IMR-90 (cell line): ENCODE results near the gene TIAM2. TPM values are rescaled to one million over a fixed set of nuclear protein-coding genes. Genes with fewer than 3 reads are reported as not detected.

ENCODE experiments used
- ATAC-seq: fragments of 200-7000 bp; cut with Tn5 transposase; 2 replicates; pipeline ENCODE4 v1.9.1; 2020; ENCODE audit warnings: low read depth, mild to moderate bottlenecking, moderate library complexity
- BruUV-seq: library from RNA; stranded (reverse); fragments of 400-500 nt; replicated peaks from 2 replicates; lab custom pipeline; 2021; lab: Mats Ljungman, UMichigan
- CTCF ChIA-PET: fragments of 300-600 bp; formaldehyde crosslinking; extraction: SDS; loops from one replicate; lab custom pipeline; 2021; ENCODE audit warnings: antibody characterized with exemption; lab: Yijun Ruan, JAX
- POLR2A ChIA-PET: fragments of 300-600 bp; sonication (Branson Sonifier 250); formaldehyde crosslinking; loops from one replicate; lab custom pipeline; 2022; ENCODE audit warnings: antibody characterized with exemption; ENCODE audit not compliant: unreplicated experiment; lab: Charles Lee
- DNase-seq: peaks from one replicate; pipeline ENCODE4 v3.0.0; 2013
- H2AFZ ChIP-seq: replicated peaks from 2 replicates; pipeline ENCODE3; 2013; ENCODE audit warnings: low read length, mild to moderate bottlenecking; ENCODE audit not compliant: poor library complexity
- H2AK5ac ChIP-seq: 2 replicates; pipeline ENCODE4 v1.6.1; 2013; ENCODE audit warnings: low read depth, low read length, inconsistent platforms
- H2AK9ac ChIP-seq: replicated peaks from 2 replicates; pipeline ENCODE3; 2013; ENCODE audit warnings: mild to moderate bottlenecking, low read depth, low read length, moderate library complexity; ENCODE audit not compliant: poor library complexity
- H2BK120ac ChIP-seq: 2 replicates; pipeline ENCODE4 v1.6.1; 2013; ENCODE audit warnings: low read depth, low read length, inconsistent platforms
- H2BK15ac ChIP-seq: 3 replicates; pipeline ENCODE4 v1.6.1; 2013; ENCODE audit warnings: low read depth, low read length, inconsistent platforms
- H2BK20ac ChIP-seq: 2 replicates; pipeline ENCODE4 v1.6.1; 2013; ENCODE audit warnings: low read depth, mild to moderate bottlenecking, inconsistent platforms, low read length, moderate library complexity
- H2BK5ac ChIP-seq: 2 replicates; pipeline ENCODE4 v1.6.1; 2013; ENCODE audit warnings: mild to moderate bottlenecking, low read depth, low read length, inconsistent platforms; ENCODE audit not compliant: poor library complexity, severe bottlenecking
- H3K14ac ChIP-seq: replicated peaks from 2 replicates; pipeline ENCODE4 v1.6.1; 2013; ENCODE audit warnings: low read depth, low read length, inconsistent platforms
- H3K18ac ChIP-seq: 2 replicates; pipeline ENCODE4 v1.6.1; 2013; ENCODE audit warnings: low read depth, low read length, control low read depth
- H3K23ac ChIP-seq: 2 replicates; pipeline ENCODE4 v1.6.1; 2013; ENCODE audit warnings: low read depth, low read length, inconsistent platforms
- H3K27ac ChIP-seq: 2 replicates; pipeline ENCODE4 v1.5.1; 2013; ENCODE audit warnings: mild to moderate bottlenecking, control low read depth, low read length; ENCODE audit not compliant: insufficient read depth
- H3K27me3 ChIP-seq: 2 replicates; pipeline ENCODE4 v1.6.1; 2013; ENCODE audit warnings: low read length; ENCODE audit not compliant: control insufficient read depth, insufficient read depth
- H3K36me3 ChIP-seq: 2 replicates; pipeline ENCODE4 v1.6.1; 2013; ENCODE audit warnings: low read length, mixed read lengths; ENCODE audit not compliant: control insufficient read depth, insufficient read depth
- H3K4ac ChIP-seq: 2 replicates; pipeline ENCODE4 v1.6.1; 2013; ENCODE audit warnings: low read depth, low read length, inconsistent platforms
- H3K4me1 ChIP-seq: 2 replicates; pipeline ENCODE4 v1.6.1; 2013; ENCODE audit warnings: low read length, mixed read lengths; ENCODE audit not compliant: control insufficient read depth, insufficient read depth
- H3K4me2 ChIP-seq: 2 replicates; pipeline ENCODE4 v1.6.1; 2013; ENCODE audit warnings: low read depth, mild to moderate bottlenecking, control low read depth, low read length, moderate library complexity
- H3K4me3 ChIP-seq: 2 replicates; pipeline ENCODE4 v1.5.1; 2013; ENCODE audit warnings: low read depth, mild to moderate bottlenecking, control low read depth, low read length, moderate library complexity; ENCODE audit not compliant: insufficient read depth
- H3K56ac ChIP-seq: 2 replicates; pipeline ENCODE4 v1.6.1; 2013; ENCODE audit warnings: low read length, inconsistent platforms; ENCODE audit not compliant: insufficient read depth; ENCODE audit errors: extremely low read depth
- H3K79me1 ChIP-seq, 2 experiments: 2 replicates each; pipeline ENCODE4 v1.6.1; 2013; ENCODE audit warnings: low read length in 2 of 2, inconsistent platforms in 1 of 2, low read depth in 1 of 2
- H3K9ac ChIP-seq: 2 replicates; pipeline ENCODE4 v1.6.1; 2013; ENCODE audit warnings: low read depth, low read length, control low read depth
- H3K9me1 ChIP-seq: 2 replicates; pipeline ENCODE4 v1.6.1; 2013; ENCODE audit warnings: low read length, inconsistent platforms; ENCODE audit not compliant: insufficient read depth
- H3K9me3 ChIP-seq: 2 replicates; pipeline ENCODE4 v1.6.1; 2013; ENCODE audit warnings: low read length; ENCODE audit not compliant: control insufficient read depth, insufficient read depth
- H4K20me1 ChIP-seq: 2 replicates; pipeline ENCODE4 v1.6.1; 2013; ENCODE audit warnings: low read length, inconsistent platforms; ENCODE audit not compliant: insufficient read depth
- H4K5ac ChIP-seq: 2 replicates; pipeline ENCODE4 v1.6.1; 2013; ENCODE audit warnings: mild to moderate bottlenecking, low read depth, low read length, control low read depth
- H4K8ac ChIP-seq, 2 experiments: 2 replicates each; pipeline ENCODE4 v1.6.1; 2013; ENCODE audit warnings: low read depth in 2 of 2, low read length in 2 of 2, control low read depth in 1 of 2, inconsistent platforms in 1 of 2
- H4K91ac ChIP-seq: 2 replicates; pipeline ENCODE4 v1.6.1; 2013; ENCODE audit warnings: low read depth, low read length, inconsistent platforms; ENCODE audit not compliant: insufficient read depth
- BHLHE40 ChIP-seq: fragments of 150-350 bp; IDR thresholded peaks from 2 replicates; pipeline ENCODE4 v1.6.1; 2016; ENCODE audit warnings: mild to moderate bottlenecking, low read depth, low read length
- CEBPB ChIP-seq: IDR thresholded peaks from 2 replicates; pipeline ENCODE4 v1.6.1; 2012; ENCODE audit warnings: low read depth, low read length, improper control_type of control experiment
- CTCF ChIP-seq: conservative IDR thresholded peaks from 2 replicates; pipeline ENCODE4 v1.5.1; 2012; ENCODE audit warnings: mild to moderate bottlenecking, low read depth, low read length, improper control_type of control experiment
- ELK1 ChIP-seq: fragments of 150-350 bp; IDR thresholded peaks from 2 replicates; pipeline ENCODE4 v1.6.1; 2016; ENCODE audit warnings: low read depth, mild to moderate bottlenecking, low read length, moderate library complexity, borderline replicate concordance
- FOS ChIP-seq: fragments of 150-350 bp; IDR thresholded peaks from 2 replicates; pipeline ENCODE4 v1.6.1; 2016; ENCODE audit warnings: low read depth, low read length
- MAFK ChIP-seq: IDR thresholded peaks from 2 replicates; pipeline ENCODE4 v1.6.1; 2012; ENCODE audit warnings: low read depth, low read length, improper control_type of control experiment
- MAZ ChIP-seq: IDR thresholded peaks from 2 replicates; pipeline ENCODE4 v1.6.1; 2012; ENCODE audit warnings: low read depth, mild to moderate bottlenecking, low read length, improper control_type of control experiment, moderate library complexity, borderline replicate concordance
- MXI1 ChIP-seq: IDR thresholded peaks from 2 replicates; pipeline ENCODE4 v1.6.1; 2012; ENCODE audit warnings: low read depth, mild to moderate bottlenecking, low read length, moderate library complexity, borderline replicate concordance
- NFE2L2 ChIP-seq: fragments of 150-350 bp; IDR thresholded peaks from 2 replicates; pipeline ENCODE4 v1.6.1; 2016; ENCODE audit warnings: low read depth, mild to moderate bottlenecking, low read length
- POLR2A ChIP-seq: IDR thresholded peaks from 2 replicates; pipeline ENCODE4 v1.6.1; 2012; ENCODE audit warnings: mild to moderate bottlenecking, low read depth, low read length
- RAD21 ChIP-seq: IDR thresholded peaks from 2 replicates; pipeline ENCODE4 v1.6.1; 2012; ENCODE audit warnings: low read length, improper control_type of control experiment
- RCOR1 ChIP-seq: IDR thresholded peaks from 2 replicates; pipeline ENCODE4 v1.6.1; 2012; ENCODE audit warnings: mild to moderate bottlenecking, low read length, improper control_type of control experiment; ENCODE audit not compliant: insufficient replicate concordance
- RFX5 ChIP-seq: IDR thresholded peaks from 2 replicates; pipeline ENCODE4 v1.8.0; 2012; ENCODE audit warnings: low read depth, mild to moderate bottlenecking, low read length, moderate library complexity
- SMC3 ChIP-seq: fragments of 150-350 bp; IDR thresholded peaks from 2 replicates; pipeline ENCODE4 v1.6.1; 2016; ENCODE audit warnings: low read depth, mild to moderate bottlenecking, antibody characterized with exemption, low read length, moderate library complexity
- USF2 ChIP-seq: fragments of 150-350 bp; IDR thresholded peaks from 2 replicates; pipeline ENCODE4 v1.6.1; 2017; ENCODE audit warnings: mild to moderate bottlenecking, antibody characterized with exemption, low read length, low read depth
- WGBS, 2 experiments: methylation state at CpG; one replicate each; pipeline versions ENCODE4 v1.1.5 to v1.1.7; 2013; ENCODE audit warnings: missing lambda C conversion rate in 2 of 2; ENCODE audit not compliant: insufficient read length in 1 of 2; ENCODE audit errors: extremely low coverage in 2 of 2; 5-methylcytosine and 5-hydroxymethylcytosine counted together
- dilution Hi-C: fragments of 300-500 bp; cut with HindIII; formaldehyde crosslinking; loops from one replicate; pipeline ENCODE4 v1.14.3; 2018; ENCODE audit warnings: low sequenced_read_pairs; ENCODE audit not compliant: unreplicated experiment
- in situ Hi-C: fragments of 300-500 bp; cut with MboI; formaldehyde crosslinking; loops from 3 replicates; pipeline ENCODE4 v1.14.3; 2019; ENCODE audit warnings: low sequenced_read_pairs, inconsistent platforms, mixed read lengths
- intact Hi-C: fragments of 100-400 bp; cut with micrococcal nuclease; formaldehyde crosslinking; loops from 2 replicates; pipeline ENCODE4 v1.10.0; 2022
- polyA plus RNA-seq, 3 experiments: library from polyadenylated mRNA; depleted of rRNA; stranded (reverse); fragments of >200 nt; gene quantifications; 2 replicates each; pipeline ENCODE4 v1.2.3, GENCODE V29; 2012; ENCODE audit warnings: low replicate concordance in 1 of 3
- total RNA-seq: library from RNA; depleted of rRNA; stranded (reverse); fragments of >200 nt; gene quantifications from 2 replicates; pipeline ENCODE4 v1.2.3, GENCODE V29; 2012

Gene TIAM2
- total and polyA plus RNA-seq, 2 of the 4 experiments (the other 2 are of a cell fraction), result 3.1 to 4.7 TPM

- Histone ChIP-seq H3K4me1 (no peaks in the 10 kb centered on the region), H3K4me2 (no peak overlapping the region), H2BK120ac (no peak overlapping the region), H3K36me3 (peaks cover 4% of the 10 kb centered on the region; the same call in 1 of the 2 replicates), H3K27me3 (no peaks in the 10 kb centered on the region), H4K20me1 (no peaks in the 10 kb centered on the region), H2AFZ (peak overlapping the region; percentile 5), H3K23ac (no peak overlapping the region), H3K9me1 (no peaks in the 10 kb centered on the region), H3K14ac (no peak overlapping the region; the same call in 1 of the 2 replicates), H2AK9ac (peak overlapping the region; percentile 28), H3K79me1 (no peaks in the 10 kb centered on the region), H3K18ac (no peak overlapping the region), H3K56ac (no peak overlapping the region), H4K5ac (no peak overlapping the region), H4K91ac (no peak overlapping the region), H3K27ac (no peak overlapping the region), H3K9ac (no peak overlapping the region), H2BK5ac (no peak overlapping the region), H4K8ac (no peak overlapping the region), H3K9me3 (no peaks in the 10 kb centered on the region), H2BK20ac (no peak overlapping the region), H3K4me3 (no peak overlapping the region), H2AK5ac (no peak overlapping the region), H3K4ac (no peak overlapping the region), H2BK15ac (no peak overlapping the region)
- dilution Hi-C loops, result no loop called here
- no TSS peak for BruUV-seq
- 75% methylated on average over 4 of the region's 10 CpGs; no CpG with 5 or more reads in 1 of the 2 experiments for WGBS, 2 experiments
- in situ Hi-C loops, result no loop called here
- ChIA-PET POLR2A (no interaction called here), CTCF (no interaction called here)
- ATAC-seq (no peak), DNase-seq (no peak)
- intact Hi-C loops, result no loop called here
- TF ChIP-seq SMC3 (no peak), RAD21 (no peak), BHLHE40 (no peak), MAZ (no peak), NFE2L2 (no peak), CTCF (no peak), RCOR1 (no peak), USF2 (no peak), POLR2A (no peak), FOS (no peak), CEBPB (no peak), ELK1 (no peak), MAFK (no peak), MXI1 (no peak), RFX5 (no peak)
Observed at GRCh38 chr6:154951345-154952200, 43.5 kb upstream of the TIAM2 start.
